Stimulated activated CD8-positive, alpha-beta memory T cell treated with anti-CD3 and anti-CD28 coated beads, Interleukin-4, amount 100 ng/mL, for 24 hours (primary cell): ENCODE data around the gene RPL39L.

ENCODE experiments used
- DNase-seq: peaks from one replicate; pipeline ENCODE4 v3.0.0-alpha.2; 2020; ENCODE audit warnings: low read depth

RPL39L gene

DNA sequence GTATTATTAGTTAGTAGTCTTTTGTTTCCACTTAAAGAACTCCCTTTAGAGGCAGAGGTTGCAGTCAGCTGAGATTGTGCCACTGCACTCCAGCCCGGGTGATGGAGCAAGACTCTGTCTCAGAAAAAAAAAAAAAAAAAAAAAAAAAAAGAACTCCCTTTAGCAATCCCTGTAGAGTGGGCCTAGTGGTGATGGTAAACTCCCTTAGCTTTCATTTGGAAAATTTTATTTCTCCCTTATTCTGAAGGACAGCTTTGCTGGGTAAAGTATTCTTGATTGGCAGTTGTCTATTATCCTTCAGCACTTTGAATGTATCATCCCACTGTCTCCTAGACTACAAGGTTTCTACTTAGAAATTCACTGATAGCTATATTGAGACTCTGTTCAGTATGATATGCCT lies 46.0 kb downstream of the RPL39L start:
- no peak for DNase-seq

DNA sequence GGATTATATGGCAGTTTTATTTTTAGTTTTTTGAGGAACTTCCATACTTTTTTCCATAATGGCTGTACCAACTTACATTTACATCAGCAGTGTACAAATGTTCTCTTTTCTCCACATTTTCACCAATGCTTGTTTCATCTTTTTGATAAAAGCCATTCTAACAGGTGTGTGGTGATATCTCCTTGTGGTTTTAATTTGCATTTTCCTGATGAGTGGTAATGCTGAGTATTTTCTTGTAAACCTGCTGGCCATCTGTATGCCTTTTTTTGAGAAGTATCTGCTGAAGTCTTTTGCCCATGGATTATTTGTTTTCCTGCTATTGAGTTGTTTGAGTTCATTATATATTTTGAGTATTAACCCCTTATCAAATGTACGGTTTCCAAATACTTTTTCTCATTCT lies 50.6 kb downstream of the RPL39L start:
- DNase-seq = no peak

DNA sequence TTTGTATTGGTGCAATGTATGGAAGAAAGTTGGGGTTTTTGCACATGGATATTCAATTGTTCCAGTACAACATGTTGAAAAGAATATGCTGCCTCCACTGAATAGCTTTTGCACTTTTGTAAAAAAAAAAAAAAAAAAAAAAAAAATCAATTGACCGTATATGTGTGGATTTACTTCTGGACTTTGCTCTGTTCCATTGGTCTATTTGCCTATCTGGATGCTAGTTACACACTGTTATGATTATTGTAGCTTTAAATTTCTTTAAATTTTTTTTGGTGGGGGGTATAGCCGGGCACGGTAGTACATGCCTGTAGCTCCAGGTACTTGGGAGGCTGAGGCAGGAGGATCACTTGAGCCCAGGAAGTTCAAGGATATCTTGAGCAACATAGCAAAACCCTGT lies 52.5 kb downstream of the RPL39L start:
- DNase-seq = no peak

DNA sequence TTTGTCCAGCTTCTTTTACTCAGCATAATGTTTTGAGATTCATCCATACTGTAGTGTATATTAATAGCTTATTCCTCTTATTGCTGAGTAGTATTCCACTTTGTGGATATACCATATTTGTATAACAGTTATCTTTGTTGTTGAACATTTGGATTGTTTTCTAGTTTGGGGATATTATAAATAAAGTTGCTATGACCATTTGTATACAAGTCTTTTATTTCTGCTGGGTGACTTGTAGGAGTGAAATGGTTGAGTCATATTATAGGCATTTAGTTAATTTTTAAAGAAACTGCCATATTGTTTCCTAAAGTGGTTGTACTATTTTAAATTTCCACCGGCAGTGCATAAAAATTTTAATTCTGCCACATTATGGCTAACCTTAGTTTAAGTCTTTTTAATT lies 53.4 kb downstream of the RPL39L start:
- no peak for DNase-seq

DNA sequence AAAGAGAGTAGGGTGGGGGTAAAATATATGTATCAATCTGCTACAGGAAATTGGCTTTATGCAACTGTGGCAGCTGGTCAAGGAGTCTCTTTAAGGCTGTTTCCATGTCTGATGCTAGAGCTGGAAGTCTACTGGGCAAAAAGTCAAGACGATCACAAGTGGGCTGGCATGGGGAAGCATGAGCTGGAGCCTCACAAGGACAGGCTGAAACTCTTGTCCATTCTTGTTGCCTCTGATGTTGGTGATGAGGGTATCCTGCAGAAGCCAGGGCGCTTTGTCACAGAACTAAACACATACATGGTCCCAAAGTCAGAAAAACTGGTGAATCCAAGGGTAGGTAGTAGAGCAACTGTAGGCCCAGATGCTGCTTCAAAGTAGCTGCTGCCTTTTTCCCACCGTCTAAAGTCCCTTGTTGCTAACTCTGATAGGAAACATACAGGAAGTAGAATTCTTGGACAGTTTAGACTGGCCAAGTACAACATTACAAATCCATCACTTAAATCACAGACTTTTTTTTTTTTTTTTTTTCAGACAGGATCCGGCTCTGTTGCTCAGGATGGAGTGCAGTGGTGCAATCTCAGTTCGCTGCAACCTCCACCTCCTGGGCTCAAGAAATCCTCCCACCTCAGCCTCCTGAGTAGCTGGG lies 54.2 kb downstream of the RPL39L start:
- no peak for DNase-seq

DNA sequence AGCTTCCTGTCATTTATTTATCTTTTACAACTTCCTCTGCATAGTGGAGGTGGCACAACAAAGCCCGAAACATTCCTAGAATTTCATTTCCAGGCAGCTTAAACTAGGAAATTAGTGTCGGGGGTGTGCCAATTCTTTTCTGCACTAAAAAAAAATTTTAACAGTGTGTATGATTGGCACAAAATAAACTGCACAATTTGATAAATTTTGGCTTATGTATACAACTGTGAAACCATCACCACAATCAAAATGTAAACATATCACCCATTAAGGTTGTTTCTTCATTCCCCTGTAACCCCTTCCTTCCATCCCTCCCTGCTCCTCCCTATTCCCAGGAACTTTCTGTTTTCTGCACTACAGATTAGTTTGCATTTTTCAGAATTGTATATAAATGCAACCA lies 54.7 kb downstream of the RPL39L start:
- DNase-seq = no peak

DNA sequence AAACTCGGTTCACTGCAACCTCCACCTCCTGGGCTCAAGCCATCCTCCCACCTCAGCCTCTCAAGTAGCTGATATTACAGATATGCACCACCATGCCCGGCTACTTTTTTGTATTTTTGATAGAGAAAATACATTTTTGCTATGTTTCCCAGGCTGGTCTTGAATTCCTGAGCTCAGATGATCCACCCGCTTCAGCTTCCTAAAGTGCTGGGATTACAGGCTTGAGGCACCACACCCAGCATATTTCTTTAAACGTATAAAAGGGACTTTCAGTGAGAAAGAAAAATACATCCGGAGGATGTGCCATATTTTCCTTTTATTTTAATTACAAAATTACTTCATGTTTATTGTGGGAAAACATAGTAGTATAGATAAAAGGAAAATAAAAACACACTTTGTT lies 55.2 kb downstream of the RPL39L start:
- no peak for DNase-seq

DNA sequence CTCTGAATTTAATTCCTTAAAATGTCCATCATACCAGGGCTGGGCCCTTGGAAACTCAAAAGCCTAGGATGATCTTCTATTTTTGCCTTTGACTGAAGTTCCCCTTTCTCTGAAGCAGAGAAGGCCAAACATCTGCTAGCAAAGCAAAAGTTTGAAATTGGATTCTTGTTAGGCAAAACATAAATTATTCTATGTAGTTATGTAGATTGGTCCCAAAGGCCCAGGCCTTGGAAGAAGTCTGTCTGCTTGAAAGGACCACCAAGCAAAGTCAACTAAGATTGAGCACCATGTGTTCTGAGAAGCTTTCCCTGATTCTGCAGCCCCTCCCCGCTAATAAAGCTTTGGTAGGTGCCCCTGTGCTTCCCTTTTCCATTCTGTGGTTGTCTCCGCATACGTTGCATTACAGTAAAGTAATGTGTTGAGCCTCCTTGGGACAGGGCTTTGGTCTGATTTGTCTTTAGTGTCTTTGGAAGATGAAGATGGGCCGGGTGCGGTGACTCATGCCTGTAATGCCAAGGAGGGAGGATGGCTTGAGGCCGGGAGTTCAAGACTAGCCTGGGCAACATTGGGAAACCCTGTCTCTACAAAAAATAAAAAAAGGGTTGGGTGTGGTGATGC lies 56.4 kb downstream of the RPL39L start:
- DNase-seq = no peak

DNA sequence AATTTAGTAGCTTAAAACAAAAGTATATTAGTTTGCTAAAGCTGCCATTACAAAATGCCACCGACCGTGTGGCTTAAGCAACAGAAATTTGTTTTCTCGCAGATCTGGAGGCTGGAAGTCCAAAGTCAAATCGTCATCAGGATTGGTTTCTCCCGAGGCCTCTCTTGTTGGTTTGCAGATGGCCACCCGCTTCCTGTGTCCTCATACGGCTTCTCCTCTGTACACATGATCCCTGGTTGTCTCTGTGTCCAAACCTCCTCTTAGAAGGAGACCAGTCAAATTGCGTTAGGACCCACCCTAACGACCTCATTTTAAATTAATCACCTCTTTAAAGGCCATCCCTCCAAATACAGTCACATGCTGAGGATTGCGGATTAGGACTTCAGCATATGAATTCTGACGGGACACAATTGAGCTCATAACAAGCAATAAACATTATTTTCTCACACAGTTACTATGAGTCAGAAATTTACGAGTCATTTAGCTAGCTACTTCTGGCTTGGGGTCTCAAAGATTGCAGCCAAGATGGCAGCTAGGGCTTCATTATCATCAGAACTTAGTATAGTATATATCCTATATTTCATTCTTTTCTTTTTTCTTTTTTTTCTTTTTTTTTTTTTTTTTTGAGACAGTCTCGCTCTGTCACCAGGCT lies 58.4 kb downstream of the RPL39L start:
- DNase-seq = no peak

DNA sequence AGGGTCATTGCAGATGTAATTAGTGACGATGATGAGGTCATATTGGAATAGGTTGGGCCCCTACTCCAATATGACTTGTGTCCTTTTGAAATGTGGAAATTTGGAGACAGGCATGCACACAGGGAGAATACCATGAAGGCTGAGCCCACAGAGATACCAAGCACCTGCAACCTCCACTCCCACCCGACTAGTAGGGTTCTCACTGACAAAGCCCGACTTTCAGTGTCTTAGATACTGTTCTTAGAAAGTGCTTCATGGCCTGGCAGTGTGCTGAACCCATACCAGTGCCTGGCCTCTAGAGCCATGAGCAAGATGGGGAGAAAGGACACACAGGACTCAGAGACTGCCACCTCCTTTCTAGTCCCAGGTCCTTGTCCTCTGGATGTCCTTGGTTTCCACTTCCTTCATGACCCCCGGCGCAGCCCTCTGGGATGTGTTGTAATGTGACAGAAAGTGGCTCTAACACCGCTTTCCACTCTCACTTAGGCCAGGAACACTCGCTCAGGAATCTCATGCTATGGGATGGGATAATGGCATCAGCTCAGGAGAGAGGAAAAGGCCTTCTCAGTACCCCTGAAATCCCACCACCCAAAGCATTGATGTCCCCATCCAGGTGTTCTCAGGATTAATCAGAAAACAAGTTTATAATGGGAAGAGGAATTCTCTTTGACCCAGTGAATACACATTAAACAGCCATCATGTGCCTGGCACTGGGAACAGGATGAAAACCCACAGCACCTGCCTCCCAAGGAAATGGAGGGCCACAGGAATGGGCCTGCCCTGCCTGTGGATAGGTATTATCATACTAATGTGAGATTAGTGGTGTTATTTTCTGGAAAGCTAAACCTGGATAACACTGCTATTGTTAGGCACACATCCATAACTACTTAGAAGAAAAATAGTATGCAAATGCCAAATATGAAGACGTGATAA lies 59.9 kb downstream of the RPL39L start:
- DNase-seq = no peak

DNA sequence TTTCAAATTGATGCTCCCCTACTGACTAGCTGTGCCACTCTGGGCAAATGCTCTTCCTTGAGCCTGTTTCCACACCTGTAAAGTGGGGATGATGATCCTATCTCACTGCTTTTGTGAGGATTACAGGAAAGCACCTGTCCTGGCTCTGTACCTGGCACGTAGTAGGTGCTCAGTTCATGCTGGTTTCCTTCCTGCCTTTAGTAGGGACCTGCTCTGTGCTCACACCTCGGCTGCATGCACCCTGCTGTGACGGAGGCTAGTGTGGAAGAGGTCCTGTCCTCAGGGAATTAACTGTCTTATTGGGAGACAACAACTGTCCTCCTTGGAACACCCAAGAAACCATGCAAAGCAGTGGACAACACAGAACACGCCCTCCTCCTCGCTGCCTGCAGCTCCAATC lies 61.8 kb downstream of the RPL39L start:
- DNase-seq = no peak

DNA sequence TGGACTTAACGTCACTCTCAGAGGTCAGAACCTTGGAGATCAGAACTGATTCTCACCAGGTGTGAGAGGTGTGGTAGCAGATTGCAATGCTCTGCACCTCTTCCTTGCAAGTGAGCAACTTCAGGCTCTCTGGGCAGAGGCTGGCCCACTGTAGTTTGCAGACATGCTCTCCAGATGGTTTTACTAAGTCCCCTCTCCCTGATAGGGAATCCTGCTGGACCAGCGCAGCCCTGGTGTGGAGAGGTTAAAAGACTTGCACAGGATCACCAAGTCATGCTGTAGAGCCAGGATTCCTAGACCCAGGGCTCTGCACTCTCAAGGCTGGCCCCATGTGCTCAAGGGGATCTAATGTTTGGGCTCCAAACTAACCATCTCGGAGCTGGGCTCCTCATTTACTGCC lies 62.2 kb downstream of the RPL39L start:
- no peak for DNase-seq

DNA sequence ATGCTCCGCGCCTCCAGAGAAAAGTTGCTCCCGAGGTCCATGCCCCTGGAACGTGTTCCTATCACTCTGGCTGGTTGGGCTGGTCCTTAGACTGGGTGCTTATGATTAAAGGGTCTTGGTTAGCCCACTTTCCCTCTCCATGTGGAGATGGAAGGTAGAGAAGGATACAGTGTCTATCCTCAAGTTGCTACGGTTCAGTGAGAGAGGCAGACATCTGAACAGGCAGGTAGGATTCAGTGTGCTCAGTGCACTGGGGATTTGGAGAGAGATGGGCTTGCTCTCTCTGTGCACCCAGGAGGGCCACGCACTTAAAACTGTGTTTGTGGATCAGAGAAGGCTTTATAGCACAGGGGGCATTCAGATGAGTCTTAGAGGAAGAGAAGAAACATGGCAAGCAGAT lies 63.0 kb downstream of the RPL39L start:
- no peak for DNase-seq

DNA sequence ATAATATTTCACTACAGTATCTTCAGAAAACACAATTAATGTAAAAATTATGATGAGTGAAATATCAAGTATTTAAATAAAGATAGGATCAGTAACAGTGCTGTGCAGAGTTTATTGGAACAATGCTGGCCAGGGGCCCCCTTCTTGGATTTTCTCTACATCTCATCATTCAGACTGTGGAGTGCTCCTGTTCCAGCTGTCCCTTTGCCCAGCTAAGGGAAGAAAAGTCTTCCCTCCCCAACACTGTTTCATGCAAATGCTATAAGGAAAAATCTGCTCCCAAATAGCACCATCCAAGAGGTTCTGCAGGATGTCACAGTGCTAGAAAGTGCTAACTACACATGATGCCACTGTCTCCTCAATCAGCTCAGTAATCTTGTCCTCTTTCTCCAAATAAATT lies 64.5 kb downstream of the RPL39L start:
- no peak for DNase-seq

DNA sequence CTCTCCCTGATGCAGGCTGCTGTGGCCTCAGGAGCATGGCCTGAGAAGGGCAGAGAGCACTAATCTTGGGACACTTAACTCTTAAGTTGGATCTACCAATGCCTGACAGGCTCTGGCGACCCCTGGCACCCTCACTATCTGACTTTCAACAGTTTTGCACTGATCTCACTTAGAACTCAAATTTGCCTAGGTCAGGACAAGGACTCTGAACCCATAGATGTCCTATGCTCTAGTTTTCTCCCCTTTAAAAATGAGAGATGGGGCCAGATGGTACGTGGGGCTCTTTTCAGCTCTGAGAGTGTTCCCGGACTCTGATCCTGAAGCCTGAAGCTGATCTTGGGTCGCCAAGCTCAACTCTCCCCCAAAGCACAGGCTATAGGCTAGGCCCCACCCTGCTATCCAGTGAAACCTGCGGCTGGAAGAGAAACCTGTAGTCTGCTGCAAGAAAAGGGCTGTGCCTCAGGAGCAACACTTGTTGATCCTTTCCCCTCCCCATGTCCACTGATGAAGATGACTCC lies 65.7 kb downstream of the RPL39L start:
- no peak for DNase-seq

DNA sequence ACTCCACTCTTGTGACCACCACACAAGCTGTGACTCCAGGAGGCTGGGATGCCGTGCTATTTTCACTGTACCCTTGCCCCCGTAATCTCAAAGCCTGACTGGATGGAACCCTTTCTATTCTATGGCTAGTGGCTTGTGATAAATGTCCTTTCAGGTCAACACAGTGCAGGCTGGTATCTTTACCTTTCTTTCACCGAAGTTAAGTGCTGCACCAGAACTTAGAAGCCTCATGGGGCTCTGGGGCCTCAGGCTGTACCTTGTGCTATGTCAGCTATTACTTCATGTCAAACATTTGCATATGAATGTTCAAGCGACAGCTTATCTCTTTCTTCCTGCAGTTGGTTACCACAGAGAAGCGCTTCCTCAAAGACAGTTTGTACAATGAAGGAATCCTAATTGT lies 66.8 kb downstream of the RPL39L start:
- no peak for DNase-seq

DNA sequence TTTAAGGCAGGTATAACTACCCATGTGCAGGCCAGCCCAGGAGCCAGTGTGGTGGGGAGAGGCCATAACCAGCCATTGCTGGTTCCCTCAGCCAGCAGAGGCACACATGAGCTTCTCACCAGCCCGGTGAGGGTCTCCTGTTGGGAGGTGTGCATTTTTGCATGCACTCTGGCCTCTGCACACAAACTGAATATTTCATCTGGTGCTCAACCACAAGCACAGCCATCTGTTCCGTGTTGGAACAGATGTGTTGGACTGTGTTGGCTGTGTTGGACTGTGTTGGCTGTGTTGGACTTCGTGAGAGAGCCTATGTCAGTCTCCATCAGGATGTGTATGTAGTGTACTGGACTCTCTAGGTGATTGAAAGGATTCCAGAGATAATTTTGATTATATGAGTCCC lies 67.2 kb downstream of the RPL39L start:
- no peak for DNase-seq
